ENCODE results near the gene TNFAIP1.
"Not testable (repeated sequence)": the region's sequence is repeated elsewhere in the genome, so short reads cannot be mapped to it uniquely, and the experiment has no call there.

Gene TNFAIP1

GRCh38 chr17:28335201-28335958, at the start of gene TNFAIP1, which contains the start of gene IFT20:
TSS of gene TNFAIP1 (plus strand) at chr17:28335761. CDS start at chr17:28339522, 3,761 bp downstream.
TSS of gene IFT20 (minus strand) at chr17:28335472. CDS start at chr17:28331985, 3,487 bp downstream.
- no peak for TF ChIP-seq CTCF (IDR thresholded peaks at IDR 0.05; ENCODE audit: borderline replicate concordance, control extremely low read depth, extremely low read depth, insufficient read depth, missing control alignments)
- in situ Hi-C loops (cut with MboI; ENCODE audit: low sequenced_read_pairs, unreplicated experiment), result no loop called here
- peak; percentile 98 for DNase-seq (ENCODE audit: low spot score)

- in situ Hi-C loops (cut with MboI; ENCODE audit: low sequenced_read_pairs, unreplicated experiment), result no loop called here
- no peak for TF ChIP-seq CTCF (IDR thresholded peaks at IDR 0.05; ENCODE audit: borderline replicate concordance, control extremely low read depth, extremely low read depth, insufficient read depth, missing control alignments)
- no peak for DNase-seq (ENCODE audit: low spot score)
Measured at GRCh38 chr17:28285965-28286364, 49.6 kb upstream of the TNFAIP1 start.

GRCh38 chr17:28290703-28291102, 44.9 kb upstream of the TNFAIP1 start:
- no peak for DNase-seq (ENCODE audit: low spot score)
- in situ Hi-C loops (cut with MboI; ENCODE audit: low sequenced_read_pairs, unreplicated experiment), result no loop called here
- TF ChIP-seq CTCF (IDR thresholded peaks at IDR 0.05; ENCODE audit: borderline replicate concordance, control extremely low read depth, extremely low read depth, insufficient read depth, missing control alignments), result no peak

- DNase-seq (ENCODE audit: low spot score), result no peak
- no peak for TF ChIP-seq CTCF (IDR thresholded peaks at IDR 0.05; ENCODE audit: borderline replicate concordance, control extremely low read depth, extremely low read depth, insufficient read depth, missing control alignments)
- in situ Hi-C loops (cut with MboI; ENCODE audit: low sequenced_read_pairs, unreplicated experiment), result no loop called here
Measured at GRCh38 chr17:28291780-28292330, 43.7 kb upstream of the TNFAIP1 start.

- in situ Hi-C loops (cut with MboI; ENCODE audit: low sequenced_read_pairs, unreplicated experiment), result not testable (repeated sequence)
Measured at GRCh38 chr17:28292878-28293277, 42.7 kb upstream of the TNFAIP1 start.

GRCh38 chr17:28293994-28294393, 41.6 kb upstream of the TNFAIP1 start:
- in situ Hi-C loops (cut with MboI; ENCODE audit: low sequenced_read_pairs, unreplicated experiment), result no loop called here
- TF ChIP-seq CTCF (IDR thresholded peaks at IDR 0.05; ENCODE audit: borderline replicate concordance, control extremely low read depth, extremely low read depth, insufficient read depth, missing control alignments), result no peak
- DNase-seq (ENCODE audit: low spot score), result no peak

More at GRCh38 chr17:28292878-28293277, 42.7 kb upstream of the TNFAIP1 start:
- DNase-seq (ENCODE audit: low spot score), result not testable (repeated sequence)
